C4-2B (cell line): ENCODE results near the gene MRC2.

Experiments
- H3K27ac ChIP-seq: fragments of 450-650 bp; 2 replicates; pipeline ENCODE4 v1.5.1; 2017
- ZFX ChIP-seq: fragments of 450-650 bp; IDR thresholded peaks from 2 replicates; pipeline ENCODE4 v1.6.1; 2017
- TF ChIP-seq, protein P1 (sequence below): fragments of 450-650 bp; conservative IDR thresholded peaks from 2 replicates; pipeline ENCODE4 v1.5.1; 2017; ENCODE audit warnings: mild to moderate bottlenecking

Gene MRC2

GRCh38 chr17:62660629-62661118 lies 33.2 kb downstream of the MRC2 start:
- no peak for TF ChIP-seq ZFX
- TF ChIP-seq, protein P1, sequence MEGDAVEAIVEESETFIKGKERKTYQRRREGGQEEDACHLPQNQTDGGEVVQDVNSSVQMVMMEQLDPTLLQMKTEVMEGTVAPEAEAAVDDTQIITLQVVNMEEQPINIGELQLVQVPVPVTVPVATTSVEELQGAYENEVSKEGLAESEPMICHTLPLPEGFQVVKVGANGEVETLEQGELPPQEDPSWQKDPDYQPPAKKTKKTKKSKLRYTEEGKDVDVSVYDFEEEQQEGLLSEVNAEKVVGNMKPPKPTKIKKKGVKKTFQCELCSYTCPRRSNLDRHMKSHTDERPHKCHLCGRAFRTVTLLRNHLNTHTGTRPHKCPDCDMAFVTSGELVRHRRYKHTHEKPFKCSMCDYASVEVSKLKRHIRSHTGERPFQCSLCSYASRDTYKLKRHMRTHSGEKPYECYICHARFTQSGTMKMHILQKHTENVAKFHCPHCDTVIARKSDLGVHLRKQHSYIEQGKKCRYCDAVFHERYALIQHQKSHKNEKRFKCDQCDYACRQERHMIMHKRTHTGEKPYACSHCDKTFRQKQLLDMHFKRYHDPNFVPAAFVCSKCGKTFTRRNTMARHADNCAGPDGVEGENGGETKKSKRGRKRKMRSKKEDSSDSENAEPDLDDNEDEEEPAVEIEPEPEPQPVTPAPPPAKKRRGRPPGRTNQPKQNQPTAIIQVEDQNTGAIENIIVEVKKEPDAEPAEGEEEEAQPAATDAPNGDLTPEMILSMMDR, result no peak

GRCh38 chr17:62661337-62661736 lies 33.9 kb downstream of the MRC2 start:
- H3K27ac ChIP-seq, result no peak overlapping the region
- TF ChIP-seq, protein P1, result no peak
- no peak for TF ChIP-seq ZFX

More at GRCh38 chr17:62660629-62661118, 33.2 kb downstream of the MRC2 start:
- no peak overlapping the region for H3K27ac ChIP-seq

DNA sequence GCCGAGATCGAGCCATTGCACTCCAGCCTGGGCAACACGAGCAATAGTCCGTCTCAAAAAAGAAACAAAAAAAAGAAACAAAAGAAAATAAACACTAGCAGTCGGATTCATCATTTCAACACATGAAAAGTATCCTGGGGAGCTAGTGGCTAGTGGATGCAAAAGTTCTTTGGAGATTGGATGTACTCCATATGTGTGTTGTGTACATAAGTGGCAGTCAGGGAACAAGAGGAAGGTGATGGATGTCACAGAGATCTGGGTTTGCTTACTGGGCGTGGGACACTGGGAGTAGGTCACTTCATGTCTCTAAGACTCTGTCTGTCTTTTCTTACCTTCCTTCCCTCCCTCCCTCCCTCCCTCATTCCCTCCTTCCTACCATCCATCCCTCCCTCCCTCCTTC lies 35.4 kb downstream of the MRC2 start:
- H3K27ac ChIP-seq, result no peak overlapping the region
- TF ChIP-seq, protein P1, result no peak
- no peak for TF ChIP-seq ZFX

DNA sequence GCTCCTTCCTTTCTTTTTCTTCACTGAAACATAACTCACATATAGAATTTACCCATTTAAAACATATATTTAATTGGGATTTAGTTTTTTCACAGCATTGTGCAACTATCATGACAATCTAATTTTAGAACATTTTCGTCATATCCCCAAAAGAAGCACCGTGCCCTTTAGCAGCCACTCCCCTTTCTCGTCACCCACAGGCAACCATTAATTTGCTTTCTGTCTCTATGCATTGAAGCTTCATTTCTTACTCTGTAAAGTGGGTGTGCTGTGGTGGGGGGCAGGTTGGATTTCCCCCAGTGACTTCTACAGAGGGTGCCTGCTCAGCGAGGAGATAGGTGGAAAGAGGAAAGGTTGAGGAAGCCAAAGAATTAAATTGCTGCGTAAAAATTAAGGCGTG lies 35.8 kb downstream of the MRC2 start:
- H3K27ac ChIP-seq, result no peak overlapping the region
- TF ChIP-seq, protein P1, result no peak

DNA sequence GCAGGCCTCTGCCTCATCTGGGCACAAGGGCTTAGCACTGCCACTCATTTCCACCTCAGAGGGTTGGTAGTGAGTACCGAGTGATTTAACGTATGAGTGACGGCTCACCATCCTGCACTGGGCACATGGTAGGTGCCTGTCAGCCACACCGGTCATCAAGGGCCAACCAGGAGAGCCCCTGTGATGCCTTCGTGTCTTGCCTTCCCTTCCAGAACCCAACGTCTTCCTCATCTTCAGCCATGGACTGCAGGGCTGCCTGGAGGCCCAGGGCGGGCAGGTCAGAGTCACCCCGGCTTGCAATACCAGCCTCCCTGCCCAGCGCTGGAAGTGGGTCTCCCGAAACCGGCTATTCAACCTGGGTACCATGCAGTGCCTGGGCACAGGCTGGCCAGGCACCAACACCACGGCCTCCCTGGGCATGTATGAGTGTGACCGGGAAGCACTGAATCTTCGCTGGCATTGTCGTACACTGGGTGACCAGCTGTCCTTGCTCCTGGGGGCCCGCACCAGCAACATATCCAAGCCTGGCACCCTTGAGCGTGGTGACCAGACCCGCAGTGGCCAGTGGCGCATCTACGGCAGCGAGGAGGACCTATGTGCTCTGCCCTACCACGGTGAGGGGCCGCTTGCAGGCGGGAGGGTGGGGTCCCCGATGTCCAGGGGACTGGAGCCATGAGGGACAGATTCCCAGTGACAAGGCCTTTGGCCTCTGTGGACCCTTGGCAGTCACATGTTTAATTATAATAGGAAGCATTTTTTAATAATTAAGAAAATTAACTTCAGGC lies 37.1 kb downstream of the MRC2 start:
- no peak overlapping the region for H3K27ac ChIP-seq
- TF ChIP-seq, protein P1, result no peak
- no peak for TF ChIP-seq ZFX

GRCh38 chr17:62665599-62665998 lies 38.1 kb downstream of the MRC2 start:
- no peak overlapping the region for H3K27ac ChIP-seq
- TF ChIP-seq ZFX, result no peak
- TF ChIP-seq, protein P1, result no peak

DNA sequence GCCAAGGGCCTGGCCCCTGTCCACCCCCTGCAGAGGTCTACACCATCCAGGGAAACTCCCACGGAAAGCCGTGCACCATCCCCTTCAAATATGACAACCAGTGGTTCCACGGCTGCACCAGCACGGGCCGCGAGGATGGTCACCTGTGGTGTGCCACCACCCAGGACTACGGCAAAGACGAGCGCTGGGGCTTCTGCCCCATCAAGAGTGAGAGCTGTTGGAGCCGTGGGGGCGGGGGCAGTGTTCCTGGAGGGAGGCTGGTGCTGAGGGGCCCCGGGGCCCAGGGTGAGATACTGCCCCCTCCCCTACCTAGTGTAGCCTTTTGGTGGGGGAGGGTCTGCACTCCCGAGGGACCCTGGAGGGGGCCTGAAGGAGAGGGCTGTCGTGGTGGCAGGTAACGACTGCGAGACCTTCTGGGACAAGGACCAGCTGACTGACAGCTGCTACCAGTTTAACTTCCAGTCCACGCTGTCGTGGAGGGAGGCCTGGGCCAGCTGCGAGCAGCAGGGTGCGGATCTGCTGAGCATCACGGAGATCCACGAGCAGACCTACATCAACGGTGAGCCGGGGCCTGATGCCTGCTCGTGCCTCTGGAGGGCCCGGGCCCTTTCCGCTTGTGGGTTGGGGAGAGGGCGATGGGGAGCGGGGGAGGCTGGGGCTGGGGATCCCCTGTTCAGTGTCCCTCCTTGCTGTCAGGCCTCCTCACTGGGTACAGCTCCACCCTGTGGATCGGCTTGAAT lies 38.8 kb downstream of the MRC2 start:
- no peak overlapping the region for H3K27ac ChIP-seq
- TF ChIP-seq ZFX, result no peak
- TF ChIP-seq, protein P1, result no peak
